HG03108 (cell line): ENCODE data around the gene GIMAP2.
"Not testable (repeated sequence)": the region's sequence is repeated elsewhere in the genome, so short reads cannot be mapped to it uniquely, and the experiment has no call there.

Source experiments
- ATAC-seq: cut with Tn5 transposase; IDR thresholded peaks from one replicate; pipeline ENCODE4 v1.9.1; 2021; ENCODE audit warnings: moderate library complexity; ENCODE audit not compliant: unreplicated experiment

The GIMAP2 gene

GRCh38 chr7:150676276-150676675, 9.2 kb upstream of the GIMAP2 start:
- ATAC-seq: not testable (repeated sequence)

- ATAC-seq: not testable (repeated sequence)
These were observed 8.7 kb upstream of the GIMAP2 start for GRCh38 chr7:150676854-150677253.

GRCh38 chr7:150678601-150679000, 6.9 kb upstream of the GIMAP2 start:
- not testable (repeated sequence) for ATAC-seq

GRCh38 chr7:150680364-150680763, 5.1 kb upstream of the GIMAP2 start:
- not testable (repeated sequence) for ATAC-seq

- ATAC-seq: no peak
These were observed 625 bp downstream of the GIMAP2 start for GRCh38 chr7:150686030-150686631.

GRCh38 chr7:150688630-150689029, 3.1 kb downstream of the GIMAP2 start:
- no peak for ATAC-seq

- no peak for ATAC-seq
These were observed 10.1 kb downstream of the GIMAP2 start for GRCh38 chr7:150695654-150696053.

GRCh38 chr7:150703209-150703608, 17.7 kb downstream of the GIMAP2 start:
- no peak for ATAC-seq

GRCh38 chr7:150715293-150715692, 29.8 kb downstream of the GIMAP2 start:
- ATAC-seq: no peak

- no peak for ATAC-seq
These were observed 30.2 kb downstream of the GIMAP2 start for GRCh38 chr7:150715738-150716137.

- ATAC-seq: no peak
These were observed 30.9 kb downstream of the GIMAP2 start, which contains the start of gene GIMAP1 for GRCh38 chr7:150716368-150716767. GIMAP1 (plus strand) TSS chr7:150716613; CDS start chr7:150719048, 2,435 bp downstream.

GRCh38 chr7:150716939-150717338, 31.4 kb downstream of the GIMAP2 start:
- no peak for ATAC-seq

- ATAC-seq: no peak
These were observed 32.4 kb downstream of the GIMAP2 start for GRCh38 chr7:150717814-150718420.

GRCh38 chr7:150719436-150719835, 33.9 kb downstream of the GIMAP2 start:
- ATAC-seq: no peak

GRCh38 chr7:150719960-150720891, 34.7 kb downstream of the GIMAP2 start:
- ATAC-seq: no peak

GRCh38 chr7:150721970-150722373, 36.5 kb downstream of the GIMAP2 start:
- no peak for ATAC-seq

GRCh38 chr7:150722431-150722931, 37.0 kb downstream of the GIMAP2 start:
- ATAC-seq: no peak

GRCh38 chr7:150723467-150723866, 38.0 kb downstream of the GIMAP2 start:
- no peak for ATAC-seq

- ATAC-seq: no peak
These were observed 41.9 kb downstream of the GIMAP2 start for GRCh38 chr7:150727381-150727780.

GRCh38 chr7:150728011-150728410, 42.5 kb downstream of the GIMAP2 start:
- no peak for ATAC-seq

- ATAC-seq: no peak
These were observed 43.1 kb downstream of the GIMAP2 start for GRCh38 chr7:150728609-150729008.
